NT2/D1 (cell line): ENCODE results near the gene GKN2.

Source experiments
- SUZ12 ChIP-seq: IDR thresholded peaks from 2 replicates; pipeline ENCODE4 v1.6.1; 2011; ENCODE audit not compliant: insufficient read length, insufficient read depth; ENCODE audit errors: extremely low read depth
- YY1 ChIP-seq: IDR thresholded peaks from 2 replicates; pipeline ENCODE4 v1.6.1; 2011; ENCODE audit not compliant: insufficient read length, insufficient read depth
- ZNF274 ChIP-seq: IDR thresholded peaks from 2 replicates; pipeline ENCODE4 v1.6.1; 2011; ENCODE audit warnings: mild to moderate bottlenecking, low read depth, low read length

- TF ChIP-seq SUZ12 (no peak), YY1 (no peak), ZNF274 (no peak)
Measured at GRCh38 chr2:68971591-68972231, 19.0 kb upstream of the GKN2 start.
